ENCODE results near the gene RNU1-3.
"Not testable (repeated sequence)": the region's sequence is repeated elsewhere in the genome, so short reads cannot be mapped to it uniquely, and the experiment has no call there.

The RNU1-3 gene

DNA sequence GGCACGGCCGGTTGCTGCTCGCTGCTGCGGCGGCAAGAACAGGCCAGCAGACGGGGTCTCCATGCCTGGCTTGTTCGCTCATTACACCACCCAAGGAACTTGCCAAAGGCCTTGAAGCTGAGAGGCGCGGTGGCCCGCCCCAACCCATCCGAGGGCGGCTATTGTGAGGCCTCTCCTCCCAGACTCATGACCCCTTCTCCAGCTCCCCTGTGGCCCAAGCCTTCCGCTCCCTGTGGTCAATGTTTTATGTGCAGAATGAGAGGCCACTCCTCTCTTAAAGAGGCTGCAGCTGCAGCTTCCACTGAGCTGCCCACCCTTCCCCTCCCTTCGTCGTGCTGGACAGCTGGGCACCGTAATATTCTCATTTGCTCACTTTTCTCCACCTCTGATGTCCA is 27.6 kb upstream of the RNU1-3 start:
- not testable (repeated sequence) for H3K23ac ChIP-seq (ENCODE audit: low read length in 2 of 2); H3K9ac ChIP-seq (ENCODE audit: low read length); H3K79me1 ChIP-seq (replicated peaks; ENCODE audit: low read length, poor library complexity, severe bottlenecking); H4K8ac ChIP-seq (ENCODE audit: low read length); H2BK12ac ChIP-seq (ENCODE audit: low read length in 2 of 2); H2AK5ac ChIP-seq (ENCODE audit: low read length, severe bottlenecking); H2AFZ ChIP-seq (ENCODE audit: low read depth, low read length); H2BK120ac ChIP-seq (ENCODE audit: low read depth, low read length); H3K4ac ChIP-seq (ENCODE audit: low read depth in 1 of 2, low read length in 2 of 2); DNase-seq; H2BK5ac ChIP-seq (ENCODE audit: low read depth, low read length, poor library complexity, severe bottlenecking); H3K9me3 ChIP-seq (ENCODE audit: control insufficient read depth, low read length); H3K36me3 ChIP-seq (ENCODE audit: control insufficient read depth in 1 of 2, insufficient read depth in 2 of 2, low read depth in 1 of 2, low read length in 2 of 2); H3K18ac ChIP-seq (ENCODE audit: low read depth in 1 of 2, low read length in 2 of 2); H3K4me1 ChIP-seq (ENCODE audit: control insufficient read depth, insufficient read depth, low read depth, low read length); H3K4me3 ChIP-seq (ENCODE audit: insufficient read depth in 1 of 2, low read depth in 1 of 2, low read length in 2 of 2); H3K14ac ChIP-seq (ENCODE audit: low read length in 2 of 2); H3K27me3 ChIP-seq (ENCODE audit: control insufficient read depth in 1 of 2, insufficient read depth in 1 of 2, low read length in 2 of 2); H3K4me2 ChIP-seq (ENCODE audit: low read length, poor library complexity, severe bottlenecking); H3K27ac ChIP-seq (ENCODE audit: low read length, poor library complexity, severe bottlenecking); H4K91ac ChIP-seq (ENCODE audit: low read length); H2BK15ac ChIP-seq (ENCODE audit: low read depth, poor library complexity, severe bottlenecking)
- WGBS = no CpG with 5 or more reads among the region's 16 CpGs

GRCh38 chr1:16693449-16694307 is 26.9 kb upstream of the RNU1-3 start:
- H3K14ac ChIP-seq (ENCODE audit: low read length in 2 of 2); H2BK120ac ChIP-seq (ENCODE audit: low read depth, low read length); H2AK5ac ChIP-seq (ENCODE audit: low read length, severe bottlenecking); H3K4me3 ChIP-seq (ENCODE audit: insufficient read depth in 1 of 2, low read depth in 1 of 2, low read length in 2 of 2); H3K36me3 ChIP-seq (ENCODE audit: control insufficient read depth in 1 of 2, insufficient read depth in 2 of 2, low read depth in 1 of 2, low read length in 2 of 2); H3K79me1 ChIP-seq (replicated peaks; ENCODE audit: low read length, poor library complexity, severe bottlenecking); H3K23ac ChIP-seq (ENCODE audit: low read length in 2 of 2); H3K4me2 ChIP-seq (ENCODE audit: low read length, poor library complexity, severe bottlenecking); H3K9me3 ChIP-seq (ENCODE audit: control insufficient read depth, low read length); H3K9ac ChIP-seq (ENCODE audit: low read length); H2BK15ac ChIP-seq (ENCODE audit: low read depth, poor library complexity, severe bottlenecking); H3K4me1 ChIP-seq (ENCODE audit: control insufficient read depth, insufficient read depth, low read depth, low read length); H2AFZ ChIP-seq (ENCODE audit: low read depth, low read length); H3K27me3 ChIP-seq (ENCODE audit: control insufficient read depth in 1 of 2, insufficient read depth in 1 of 2, low read length in 2 of 2); H2BK5ac ChIP-seq (ENCODE audit: low read depth, low read length, poor library complexity, severe bottlenecking); DNase-seq; H3K4ac ChIP-seq (ENCODE audit: low read depth in 1 of 2, low read length in 2 of 2); H3K27ac ChIP-seq (ENCODE audit: low read length, poor library complexity, severe bottlenecking); H4K91ac ChIP-seq (ENCODE audit: low read length); H4K8ac ChIP-seq (ENCODE audit: low read length); H3K18ac ChIP-seq (ENCODE audit: low read depth in 1 of 2, low read length in 2 of 2); H2BK12ac ChIP-seq (ENCODE audit: low read length in 2 of 2): not testable (repeated sequence)
- no CpG with 5 or more reads among the region's 96 CpGs for WGBS

DNA sequence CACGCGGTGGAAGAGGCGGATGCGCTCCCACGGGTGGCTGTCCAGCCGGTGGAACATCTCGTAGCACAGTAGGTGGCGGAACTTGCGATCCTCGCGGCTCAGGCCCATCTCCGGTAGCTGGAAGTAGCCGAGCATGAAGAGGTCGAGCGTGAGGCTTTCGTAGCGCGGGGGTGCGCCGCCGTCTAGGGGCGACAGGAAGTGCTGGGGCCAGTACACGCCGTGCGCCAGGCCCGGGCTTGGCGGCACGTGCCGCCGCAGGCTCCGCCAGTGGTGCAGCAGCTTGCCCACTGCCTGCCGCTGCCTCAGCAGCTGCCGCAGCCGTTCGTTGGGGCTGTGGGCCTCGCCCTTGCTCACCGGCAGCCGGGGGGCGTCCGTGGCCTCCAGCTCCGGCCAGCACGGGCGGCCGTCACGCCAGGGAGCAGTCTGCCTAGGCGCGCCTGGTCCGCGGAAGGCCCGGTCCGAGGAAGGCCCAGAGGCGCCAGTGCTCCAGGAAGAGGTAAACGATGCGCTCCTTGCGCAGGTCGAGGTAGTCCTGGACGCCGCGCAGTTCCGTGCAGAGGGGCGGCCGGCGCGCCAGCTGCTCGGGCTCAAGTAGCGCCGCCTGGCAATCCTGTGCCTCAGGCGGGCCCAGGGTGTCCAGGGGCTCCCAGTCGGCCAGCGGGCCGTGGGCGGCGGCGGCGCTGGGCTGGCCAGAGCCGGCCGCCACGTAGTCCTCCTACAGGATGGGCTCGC is 26.1 kb upstream of the RNU1-3 start:
- H3K27ac ChIP-seq (ENCODE audit: low read length, poor library complexity, severe bottlenecking); H3K27me3 ChIP-seq (ENCODE audit: control insufficient read depth in 1 of 2, insufficient read depth in 1 of 2, low read length in 2 of 2); H3K14ac ChIP-seq (ENCODE audit: low read length in 2 of 2); H3K4me3 ChIP-seq (ENCODE audit: insufficient read depth in 1 of 2, low read depth in 1 of 2, low read length in 2 of 2); DNase-seq; H2BK12ac ChIP-seq (ENCODE audit: low read length in 2 of 2); H3K9me3 ChIP-seq (ENCODE audit: control insufficient read depth, low read length); H2BK15ac ChIP-seq (ENCODE audit: low read depth, poor library complexity, severe bottlenecking); H3K9ac ChIP-seq (ENCODE audit: low read length); H3K36me3 ChIP-seq (ENCODE audit: control insufficient read depth in 1 of 2, insufficient read depth in 2 of 2, low read depth in 1 of 2, low read length in 2 of 2); H3K4me2 ChIP-seq (ENCODE audit: low read length, poor library complexity, severe bottlenecking); H3K23ac ChIP-seq (ENCODE audit: low read length in 2 of 2); H2BK5ac ChIP-seq (ENCODE audit: low read depth, low read length, poor library complexity, severe bottlenecking); H2AFZ ChIP-seq (ENCODE audit: low read depth, low read length); H3K18ac ChIP-seq (ENCODE audit: low read depth in 1 of 2, low read length in 2 of 2); H4K91ac ChIP-seq (ENCODE audit: low read length); H2AK5ac ChIP-seq (ENCODE audit: low read length, severe bottlenecking); H4K8ac ChIP-seq (ENCODE audit: low read length); H2BK120ac ChIP-seq (ENCODE audit: low read depth, low read length); H3K79me1 ChIP-seq (replicated peaks; ENCODE audit: low read length, poor library complexity, severe bottlenecking); H3K4ac ChIP-seq (ENCODE audit: low read depth in 1 of 2, low read length in 2 of 2); H3K4me1 ChIP-seq (ENCODE audit: control insufficient read depth, insufficient read depth, low read depth, low read length): not testable (repeated sequence)
- WGBS = no CpG with 5 or more reads among the region's 79 CpGs

- H3K27ac ChIP-seq (ENCODE audit: low read length, poor library complexity, severe bottlenecking); H3K27me3 ChIP-seq (ENCODE audit: control insufficient read depth in 1 of 2, insufficient read depth in 1 of 2, low read length in 2 of 2); H3K4me2 ChIP-seq (ENCODE audit: low read length, poor library complexity, severe bottlenecking); H2BK15ac ChIP-seq (ENCODE audit: low read depth, poor library complexity, severe bottlenecking); H3K23ac ChIP-seq (ENCODE audit: low read length in 2 of 2); H3K18ac ChIP-seq (ENCODE audit: low read depth in 1 of 2, low read length in 2 of 2); H3K4me1 ChIP-seq (ENCODE audit: control insufficient read depth, insufficient read depth, low read depth, low read length); H4K8ac ChIP-seq (ENCODE audit: low read length); H3K4me3 ChIP-seq (ENCODE audit: insufficient read depth in 1 of 2, low read depth in 1 of 2, low read length in 2 of 2); H2AK5ac ChIP-seq (ENCODE audit: low read length, severe bottlenecking); H2BK5ac ChIP-seq (ENCODE audit: low read depth, low read length, poor library complexity, severe bottlenecking); H2AFZ ChIP-seq (ENCODE audit: low read depth, low read length); H3K4ac ChIP-seq (ENCODE audit: low read depth in 1 of 2, low read length in 2 of 2); H2BK120ac ChIP-seq (ENCODE audit: low read depth, low read length); H2BK12ac ChIP-seq (ENCODE audit: low read length in 2 of 2); H3K36me3 ChIP-seq (ENCODE audit: control insufficient read depth in 1 of 2, insufficient read depth in 2 of 2, low read depth in 1 of 2, low read length in 2 of 2); H3K9me3 ChIP-seq (ENCODE audit: control insufficient read depth, low read length); H4K91ac ChIP-seq (ENCODE audit: low read length); H3K79me1 ChIP-seq (replicated peaks; ENCODE audit: low read length, poor library complexity, severe bottlenecking); H3K9ac ChIP-seq (ENCODE audit: low read length); H3K14ac ChIP-seq (ENCODE audit: low read length in 2 of 2); DNase-seq: not testable (repeated sequence)
- WGBS = no CpG with 5 or more reads among the region's 39 CpGs
Observed at GRCh38 chr1:16692283-16692682, 25.5 kb upstream of the RNU1-3 start.

Measured in mesenchymal stem cell (in vitro differentiated cells and primary cell).